HG02884 (cell line): ENCODE data around the gene ATP13A5.

Source experiments
- ATAC-seq: cut with Tn5 transposase; IDR thresholded peaks from one replicate; pipeline ENCODE4 v1.9.1; 2021; ENCODE audit warnings: mild to moderate bottlenecking, moderate library complexity; ENCODE audit not compliant: unreplicated experiment

The ATP13A5 gene

GRCh38 chr3:193262707-193263106, 115.8 kb downstream of the ATP13A5 start:
- ATAC-seq: no peak

GRCh38 chr3:193261970-193262369, 116.6 kb downstream of the ATP13A5 start:
- ATAC-seq: no peak

DNA sequence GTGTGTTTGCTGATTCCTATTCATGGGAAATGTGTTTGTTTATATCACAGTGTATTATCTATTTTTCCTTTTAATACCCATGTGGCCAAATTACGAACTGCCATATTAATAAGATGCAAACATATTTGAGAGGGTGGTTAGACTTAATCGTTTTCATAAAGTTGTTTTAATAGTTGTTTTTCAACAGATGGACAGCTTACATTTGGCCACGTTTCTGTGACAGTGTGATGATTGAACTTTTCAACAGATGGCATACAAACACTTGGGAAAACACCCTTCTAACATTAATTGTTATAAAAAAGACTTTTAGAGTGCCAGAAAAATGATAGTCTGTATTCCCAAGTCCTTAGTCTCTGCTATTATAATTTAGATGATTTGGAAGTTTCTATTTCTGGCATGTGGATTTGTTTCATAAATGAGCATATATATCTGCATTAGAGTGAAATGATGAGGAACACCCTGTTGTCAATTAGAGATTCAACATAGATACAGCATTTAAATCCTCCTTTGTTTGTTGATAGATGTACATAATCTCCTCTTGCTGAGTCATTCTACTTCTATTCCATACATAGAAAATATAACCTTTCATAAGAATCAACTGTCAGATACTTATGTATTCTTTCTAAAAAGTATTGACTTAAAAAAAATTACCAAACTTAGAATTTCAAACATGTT, 124.4 kb downstream of the ATP13A5 start:
- ATAC-seq: no peak

DNA sequence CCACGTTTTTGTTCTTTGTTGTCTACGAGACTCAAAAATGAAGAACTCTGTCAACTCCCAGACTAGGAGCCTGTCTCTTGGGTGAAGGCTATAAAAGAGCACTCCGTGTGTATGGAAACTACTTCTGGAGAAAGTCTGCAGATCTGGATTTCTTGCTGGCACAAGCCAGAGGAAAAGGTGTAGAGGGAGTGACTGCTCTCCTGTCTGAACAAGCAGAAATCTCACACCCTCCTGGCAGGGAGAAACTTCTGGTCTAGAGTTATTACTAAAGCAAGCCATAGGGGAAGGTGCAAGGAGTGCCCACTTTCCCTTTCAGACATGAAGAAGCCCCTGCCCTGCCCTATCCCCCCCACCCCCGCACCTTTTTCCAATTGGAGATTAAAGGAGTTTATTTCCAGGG, 128.1 kb downstream of the ATP13A5 start:
- ATAC-seq: no peak

- ATAC-seq: no peak
These were observed 129.6 kb downstream of the ATP13A5 start for GRCh38 chr3:193248848-193249468.

- ATAC-seq: no peak
These were observed 135.0 kb downstream of the ATP13A5 start for GRCh38 chr3:193243571-193243970.

GRCh38 chr3:193241716-193242115, 136.8 kb downstream of the ATP13A5 start:
- ATAC-seq: no peak

DNA sequence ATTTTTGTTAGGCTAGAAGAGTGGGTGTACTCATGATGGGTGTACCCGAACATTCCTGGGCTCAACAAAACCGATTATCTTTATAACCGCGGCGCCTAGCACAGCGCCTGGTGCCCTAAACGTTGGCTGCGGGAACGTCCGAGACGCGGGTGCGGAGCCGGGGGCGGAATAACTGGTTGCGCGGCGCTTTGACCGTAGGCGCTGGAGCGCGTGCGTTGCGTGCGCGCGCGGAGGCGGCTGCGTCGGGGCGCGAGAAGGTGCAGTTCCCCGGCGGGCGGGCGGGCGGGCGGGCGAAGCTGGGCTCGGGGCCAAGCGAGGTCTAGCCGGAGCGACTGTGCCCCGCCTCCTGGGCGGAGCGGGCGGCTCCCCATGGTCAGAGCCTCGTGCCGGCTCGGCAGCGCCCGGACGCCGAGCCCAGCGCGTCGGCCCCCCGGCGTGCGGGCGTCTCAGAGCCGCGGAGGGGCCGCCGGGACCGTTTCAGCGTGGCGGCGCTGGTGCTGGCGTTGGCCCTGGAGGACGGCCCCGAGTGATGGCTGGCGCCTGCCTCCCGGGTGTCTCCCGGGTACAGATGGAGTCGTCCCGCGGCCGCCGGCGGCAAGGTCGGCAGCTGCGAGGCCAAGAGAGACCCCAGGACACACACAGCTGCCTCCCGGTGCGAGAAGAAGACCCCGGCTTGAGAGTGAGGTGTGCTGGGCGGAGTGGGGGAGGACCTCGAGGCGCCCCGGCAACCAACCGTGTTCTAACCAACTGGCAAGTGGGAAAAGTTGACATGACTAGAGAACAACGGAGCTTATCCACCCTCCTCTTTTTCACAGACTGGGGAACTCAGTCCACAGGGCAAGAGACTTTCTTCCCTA, 137.5 kb downstream of the ATP13A5 start, which contains the start of gene PLAAT1:
TSS of gene PLAAT1 (plus strand) at position 373 of the 857 bp plus-strand sequence. CDS start 14,429 bp downstream, outside the sequence.
- ATAC-seq: peak; percentile 91

DNA sequence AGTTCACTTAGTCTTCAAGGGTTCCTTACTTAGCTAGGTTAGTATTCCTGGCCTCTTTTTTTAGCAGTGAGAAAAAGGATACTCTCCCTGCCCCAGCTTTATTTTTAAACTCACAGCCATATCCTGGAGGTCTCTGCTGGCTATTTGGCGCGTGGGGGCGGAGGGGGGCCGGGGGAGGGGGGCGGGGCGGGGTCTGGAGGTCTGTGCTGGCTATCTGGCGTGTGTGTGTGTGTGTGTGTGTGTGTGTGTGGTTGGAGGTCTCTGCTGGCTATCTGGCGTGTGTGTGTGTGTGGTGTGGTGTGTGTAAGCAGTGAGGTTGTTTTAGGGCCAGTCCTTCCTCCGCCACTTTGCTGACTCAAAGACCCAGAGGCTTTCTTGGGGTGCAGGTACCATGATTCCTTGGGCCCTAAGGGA, 138.1 kb downstream of the ATP13A5 start:
- ATAC-seq: no peak

GRCh38 chr3:193237030-193237429, 141.5 kb downstream of the ATP13A5 start:
- ATAC-seq: no peak

GRCh38 chr3:193236599-193236998, 142.0 kb downstream of the ATP13A5 start:
- no peak for ATAC-seq

DNA sequence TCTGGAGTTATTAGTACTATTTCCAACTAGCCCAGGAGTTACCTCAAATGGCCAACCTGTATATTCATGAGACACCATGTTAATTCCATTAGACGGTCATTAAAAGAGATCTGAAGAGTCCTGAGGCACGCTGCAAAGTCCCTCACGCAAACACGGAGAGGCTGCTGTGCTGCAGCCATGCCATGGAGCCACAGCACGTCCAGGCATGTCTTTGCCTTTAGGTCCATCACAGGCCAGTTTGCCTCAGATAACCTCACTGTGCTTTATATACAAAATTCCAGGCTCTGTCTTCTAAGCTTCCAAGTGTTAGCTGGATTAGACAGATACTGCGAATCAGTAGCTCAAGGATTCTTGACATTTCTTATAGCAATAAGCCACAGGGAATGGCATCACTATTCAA, 147.4 kb downstream of the ATP13A5 start:
- ATAC-seq: no peak

DNA sequence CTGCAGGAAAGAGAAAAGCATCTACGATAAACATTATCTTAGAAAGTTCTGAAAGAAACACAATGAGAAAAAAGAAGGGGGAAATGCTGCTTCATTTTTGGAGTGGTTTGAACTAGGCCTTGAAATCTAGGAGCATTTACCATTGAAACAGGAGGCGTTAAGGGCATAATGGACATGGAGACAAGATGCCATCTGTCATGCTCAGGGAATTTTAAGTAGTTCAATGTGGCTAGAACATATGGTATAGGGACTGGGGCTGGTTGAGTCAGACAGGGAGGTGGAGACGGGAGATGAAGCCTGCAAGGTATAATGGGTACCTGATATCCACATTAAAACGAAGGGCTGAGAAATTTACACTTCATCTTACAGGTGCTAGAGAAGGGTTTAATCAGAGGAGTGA, 147.9 kb downstream of the ATP13A5 start:
- ATAC-seq: no peak

- ATAC-seq: no peak
These were observed 148.6 kb downstream of the ATP13A5 start for GRCh38 chr3:193229851-193230420.

DNA sequence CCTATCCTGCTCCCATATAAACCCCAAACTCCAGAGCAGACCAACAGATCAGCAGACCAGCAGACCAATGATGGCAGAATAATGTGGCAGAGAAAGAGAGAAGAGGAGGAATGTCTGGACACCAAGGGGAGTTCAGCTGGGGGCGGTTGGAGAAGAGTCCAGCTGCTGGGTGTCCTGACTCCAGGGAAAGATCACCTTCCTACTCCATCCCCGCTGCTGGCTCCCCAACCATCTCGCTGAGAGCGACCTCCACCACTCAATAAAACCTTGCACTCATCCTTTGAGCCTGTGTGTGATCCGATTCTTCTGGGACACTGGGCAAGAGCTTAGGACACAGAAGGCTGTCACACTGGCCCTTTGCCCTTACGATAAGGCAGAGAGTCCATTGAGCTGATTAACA, 150.3 kb downstream of the ATP13A5 start:
- no peak for ATAC-seq

- ATAC-seq: no peak
These were observed 153.0 kb downstream of the ATP13A5 start for GRCh38 chr3:193225302-193226125.
